ENCODE data around the gene CRACR2B.
A peak's percentile ranks its signal among the peaks of the same experiment; 100 is the strongest.

CRACR2B gene

GRCh38 chr11:803770-804598 is 23.7 kb upstream of the CRACR2B start:
- Histone ChIP-seq H2BK120ac (ENCODE audit: low read depth, low read length) (peak overlapping the region; percentile 67), H2BK5ac (ENCODE audit: low read depth, low read length, poor library complexity, severe bottlenecking) (no peak overlapping the region), H2BK15ac (ENCODE audit: low read depth, poor library complexity, severe bottlenecking) (peak overlapping the region; percentile 49), H3K4me1 (ENCODE audit: control insufficient read depth, insufficient read depth, low read depth, low read length) (peaks cover 30% of the 10 kb centered on the region), H3K9ac (ENCODE audit: low read length) (peak overlapping the region; percentile 88), H3K4me2 (ENCODE audit: low read length, poor library complexity, severe bottlenecking) (peak overlapping the region; percentile 90), H3K4me3 (ENCODE audit: insufficient read depth in 1 of 2, low read depth in 1 of 2, low read length in 2 of 2) (peak overlapping the region; percentile 68 to 91), H3K79me1 (replicated peaks; ENCODE audit: low read length, poor library complexity, severe bottlenecking) (peaks cover 33% of the 10 kb centered on the region), H3K14ac (ENCODE audit: low read length in 2 of 2) (peak overlapping the region in 1 of 2 experiments; percentile 91), H3K27me3 (ENCODE audit: control insufficient read depth in 1 of 2, insufficient read depth in 1 of 2, low read length in 2 of 2) (no peaks in the 10 kb centered on the region), H3K9me3 (ENCODE audit: control insufficient read depth, low read length) (no peaks in the 10 kb centered on the region), H3K36me3 (ENCODE audit: control insufficient read depth in 1 of 2, insufficient read depth in 2 of 2, low read depth in 1 of 2, low read length in 2 of 2) (peaks cover 46 to 52% of the 10 kb centered on the region in 2 experiments), H3K18ac (ENCODE audit: low read depth in 1 of 2, low read length in 2 of 2) (peak overlapping the region; percentile 63 to 93), H2AK5ac (ENCODE audit: low read length, severe bottlenecking) (peak overlapping the region; percentile 49), H3K23ac (ENCODE audit: low read length in 2 of 2) (peak overlapping the region in 1 of 2 experiments; percentile 97), H3K27ac (ENCODE audit: low read length, poor library complexity, severe bottlenecking) (no peak overlapping the region), H3K4ac (ENCODE audit: low read depth in 1 of 2, low read length in 2 of 2) (peak overlapping the region; percentile 35 to 92), H4K91ac (ENCODE audit: low read length) (peak overlapping the region; percentile 78), H4K8ac (ENCODE audit: low read length) (peak overlapping the region; percentile 62), H2AFZ (ENCODE audit: low read depth, low read length) (no peak overlapping the region), H2BK12ac (ENCODE audit: low read length in 2 of 2) (peak overlapping the region in 1 of 2 experiments; percentile 95)
- peak; percentile 22 for DNase-seq
- WGBS: 72% methylated on average over 26 of the region's 26 CpGs

- Histone ChIP-seq H3K9ac (ENCODE audit: low read length) (peak overlapping the region; percentile 88), H3K27me3 (ENCODE audit: control insufficient read depth in 1 of 2, insufficient read depth in 1 of 2, low read length in 2 of 2) (no peaks in the 10 kb centered on the region), H3K9me3 (ENCODE audit: control insufficient read depth, low read length) (no peaks in the 10 kb centered on the region), H3K4me3 (ENCODE audit: insufficient read depth in 1 of 2, low read depth in 1 of 2, low read length in 2 of 2) (peak overlapping the region; percentile 68 to 91), H3K36me3 (ENCODE audit: control insufficient read depth in 1 of 2, insufficient read depth in 2 of 2, low read depth in 1 of 2, low read length in 2 of 2) (peaks cover 40 to 46% of the 10 kb centered on the region in 2 experiments), H4K91ac (ENCODE audit: low read length) (peak overlapping the region; percentile 66), H3K14ac (ENCODE audit: low read length in 2 of 2) (peak overlapping the region in 1 of 2 experiments; percentile 83), H3K4ac (ENCODE audit: low read depth in 1 of 2, low read length in 2 of 2) (peak overlapping the region; percentile 30 to 92), H2BK5ac (ENCODE audit: low read depth, low read length, poor library complexity, severe bottlenecking) (peak overlapping the region; percentile 47), H2BK15ac (ENCODE audit: low read depth, poor library complexity, severe bottlenecking) (peak overlapping the region; percentile 70), H3K79me1 (replicated peaks; ENCODE audit: low read length, poor library complexity, severe bottlenecking) (peaks cover 31% of the 10 kb centered on the region), H3K23ac (ENCODE audit: low read length in 2 of 2) (peak overlapping the region in 1 of 2 experiments; percentile 97), H2BK120ac (ENCODE audit: low read depth, low read length) (peak overlapping the region; percentile 67), H3K18ac (ENCODE audit: low read depth in 1 of 2, low read length in 2 of 2) (peak overlapping the region; percentile 63 to 93), H3K4me1 (ENCODE audit: control insufficient read depth, insufficient read depth, low read depth, low read length) (peaks cover 30% of the 10 kb centered on the region), H2AFZ (ENCODE audit: low read depth, low read length) (no peak overlapping the region), H2BK12ac (ENCODE audit: low read length in 2 of 2) (peak overlapping the region in 1 of 2 experiments; percentile 57), H3K4me2 (ENCODE audit: low read length, poor library complexity, severe bottlenecking) (peak overlapping the region; percentile 90), H4K8ac (ENCODE audit: low read length) (peak overlapping the region; percentile 62), H2AK5ac (ENCODE audit: low read length, severe bottlenecking) (peak overlapping the region; percentile 49), H3K27ac (ENCODE audit: low read length, poor library complexity, severe bottlenecking) (no peak overlapping the region)
- WGBS: 31% methylated on average over 16 of the region's 18 CpGs
- DNase-seq: no peak
These were observed 23.1 kb upstream of the CRACR2B start for GRCh38 chr11:804599-804964.

GRCh38 chr11:808427-809286 is 19.1 kb upstream of the CRACR2B start:
- peak overlapping the region; percentile 83 for H3K4me3 ChIP-seq (ENCODE audit: insufficient read depth in 1 of 2, low read depth in 1 of 2, low read length in 2 of 2)
- peak overlapping the region; percentile 93 for H4K8ac ChIP-seq (ENCODE audit: low read length)
- H3K9me3 ChIP-seq (ENCODE audit: control insufficient read depth, low read length): no peaks in the 10 kb centered on the region
- H2AK5ac ChIP-seq (ENCODE audit: low read length, severe bottlenecking): peak overlapping the region; percentile 12
- WGBS: 37% methylated on average over 34 of the region's 36 CpGs
- H2BK12ac ChIP-seq (ENCODE audit: low read length in 2 of 2): peak overlapping the region in 1 of 2 experiments; percentile 60
- peaks cover 37% of the 10 kb centered on the region for H3K4me1 ChIP-seq (ENCODE audit: control insufficient read depth, insufficient read depth, low read depth, low read length)
- peaks cover 20% of the 10 kb centered on the region for H3K79me1 ChIP-seq (replicated peaks; ENCODE audit: low read length, poor library complexity, severe bottlenecking)
- peak overlapping the region; percentile 90 for H3K9ac ChIP-seq (ENCODE audit: low read length)
- peak overlapping the region; percentile 84 for H2AFZ ChIP-seq (ENCODE audit: low read depth, low read length)
- no peak overlapping the region for H2BK15ac ChIP-seq (ENCODE audit: low read depth, poor library complexity, severe bottlenecking)
- H3K14ac ChIP-seq (ENCODE audit: low read length in 2 of 2): peak overlapping the region in 1 of 2 experiments; percentile 99
- H2BK5ac ChIP-seq (ENCODE audit: low read depth, low read length, poor library complexity, severe bottlenecking): peak overlapping the region; percentile 70
- no peak for DNase-seq
- peak overlapping the region; percentile 36 to 92 for H3K4ac ChIP-seq (ENCODE audit: low read depth in 1 of 2, low read length in 2 of 2)
- peak overlapping the region in 1 of 2 experiments; percentile 57 for H3K23ac ChIP-seq (ENCODE audit: low read length in 2 of 2)
- peak overlapping the region; percentile 64 for H3K4me2 ChIP-seq (ENCODE audit: low read length, poor library complexity, severe bottlenecking)
- H3K27ac ChIP-seq (ENCODE audit: low read length, poor library complexity, severe bottlenecking): peak overlapping the region; percentile 77
- H3K36me3 ChIP-seq (ENCODE audit: control insufficient read depth in 1 of 2, insufficient read depth in 2 of 2, low read depth in 1 of 2, low read length in 2 of 2): peaks cover 26 to 30% of the 10 kb centered on the region in 2 experiments
- peak overlapping the region; percentile 91 for H4K91ac ChIP-seq (ENCODE audit: low read length)
- peak overlapping the region; percentile 94 to 97 for H3K18ac ChIP-seq (ENCODE audit: low read depth in 1 of 2, low read length in 2 of 2)
- no peak overlapping the region for H2BK120ac ChIP-seq (ENCODE audit: low read depth, low read length)
- H3K27me3 ChIP-seq (ENCODE audit: control insufficient read depth in 1 of 2, insufficient read depth in 1 of 2, low read length in 2 of 2): no peaks in the 10 kb centered on the region
